Measurements from ENCODE around the gene STAU1.
"Not testable (repeated sequence)": the region's sequence is repeated elsewhere in the genome, so short reads cannot be mapped to it uniquely, and the experiment has no call there.

Gene STAU1

DNA sequence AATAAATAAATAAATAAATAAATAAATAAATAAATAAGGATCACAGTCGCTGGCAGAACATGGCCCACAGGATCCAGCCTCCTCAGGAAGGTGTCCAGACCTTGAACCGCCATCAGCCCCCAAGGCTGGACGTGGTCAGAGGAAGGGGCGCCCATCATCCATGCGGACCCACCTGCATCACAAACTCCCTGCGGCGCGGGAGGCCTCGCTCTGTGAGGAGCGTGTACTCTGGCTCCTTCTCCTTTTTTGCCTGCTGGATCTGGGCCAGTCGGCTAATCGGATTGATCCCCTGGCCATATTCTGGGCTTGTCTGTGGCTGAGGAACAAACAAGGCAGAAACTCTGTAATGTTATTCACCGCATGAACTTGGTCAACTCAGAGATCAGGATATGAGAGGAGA, 65.2 kb downstream of the STAU1 start:
- H3K4me1 Mint-ChIP-seq, result peaks cover 6% of the 10 kb centered on the region
- no peak for DNase-seq (ENCODE audit: low spot score in 2 of 2)
- ATAC-seq (replicated peaks; ENCODE audit: extremely low read depth, poor library complexity, severe bottlenecking), result no peak

DNA sequence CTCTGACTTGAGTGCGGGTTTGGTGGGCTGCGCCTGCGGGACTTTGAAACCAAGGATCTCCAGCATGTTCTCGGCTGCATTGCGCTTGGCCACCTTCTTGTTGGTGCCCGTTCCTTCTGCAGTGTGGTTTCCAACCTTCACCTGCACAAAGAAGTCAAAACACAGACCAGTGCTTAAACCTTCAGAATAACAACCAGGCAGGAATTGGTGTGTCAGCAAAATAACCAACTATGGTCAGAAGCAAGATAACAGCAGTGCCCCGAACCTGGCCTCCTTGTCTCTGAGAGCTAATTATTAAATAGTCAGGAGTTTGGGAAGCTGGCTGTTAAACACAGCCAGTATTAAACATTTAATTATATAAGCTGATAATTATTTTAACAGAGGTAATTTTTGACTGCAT, 68.1 kb downstream of the STAU1 start:
- DNase-seq (ENCODE audit: low spot score in 2 of 2), result no peak
- H3K27me3 Mint-ChIP-seq, result no peaks in the 10 kb centered on the region
- ATAC-seq (replicated peaks; ENCODE audit: extremely low read depth, poor library complexity, severe bottlenecking), result no peak
- H3K27ac Mint-ChIP-seq (ENCODE audit: low read depth), result peak overlapping the region; percentile 81
- no peaks in the 10 kb centered on the region for H3K4me1 Mint-ChIP-seq
- H3K9me3 Mint-ChIP-seq, result no peaks in the 10 kb centered on the region
- no peak overlapping the region for H3K4me3 Mint-ChIP-seq
- H3K36me3 Mint-ChIP-seq (ENCODE audit: insufficient read depth), result peaks cover 75% of the 10 kb centered on the region

More for the DNA sequence above, 65.2 kb downstream of the STAU1 start:
- no peak overlapping the region for H3K4me3 Mint-ChIP-seq
- peaks cover 71% of the 10 kb centered on the region for H3K36me3 Mint-ChIP-seq (ENCODE audit: insufficient read depth)
- H3K9me3 Mint-ChIP-seq, result no peaks in the 10 kb centered on the region
- no peak overlapping the region for H3K27ac Mint-ChIP-seq (ENCODE audit: low read depth)
- no peaks in the 10 kb centered on the region for H3K27me3 Mint-ChIP-seq

DNA sequence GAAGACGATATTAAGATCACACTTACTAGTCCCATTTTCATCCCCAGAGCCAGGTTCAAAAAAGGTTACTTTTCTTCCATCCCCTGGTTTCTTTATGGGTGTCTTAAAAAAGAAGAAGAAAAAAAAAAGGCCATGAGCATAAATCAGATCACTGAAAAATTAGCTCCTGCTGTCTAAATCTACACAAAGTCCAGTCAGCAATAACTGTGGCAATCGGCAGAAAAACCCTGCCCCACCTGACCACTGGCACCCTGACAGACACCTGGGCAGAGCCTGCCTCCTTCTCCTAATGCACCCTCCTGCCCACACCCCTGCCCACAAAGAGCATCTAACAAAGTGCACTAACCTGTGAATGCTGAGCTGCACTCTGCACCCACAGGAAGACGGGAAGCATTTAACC, 69.8 kb downstream of the STAU1 start:
- Mint-ChIP-seq H3K4me3 (no peak overlapping the region), H3K27me3 (no peaks in the 10 kb centered on the region), H3K27ac (ENCODE audit: low read depth) (no peak overlapping the region), H3K4me1 (no peaks in the 10 kb centered on the region), H3K36me3 (ENCODE audit: insufficient read depth) (peaks cover 77% of the 10 kb centered on the region), H3K9me3 (no peaks in the 10 kb centered on the region)
- DNase-seq (ENCODE audit: low spot score in 2 of 2) (no peak), ATAC-seq (replicated peaks; ENCODE audit: extremely low read depth, poor library complexity, severe bottlenecking) (no peak)

DNA sequence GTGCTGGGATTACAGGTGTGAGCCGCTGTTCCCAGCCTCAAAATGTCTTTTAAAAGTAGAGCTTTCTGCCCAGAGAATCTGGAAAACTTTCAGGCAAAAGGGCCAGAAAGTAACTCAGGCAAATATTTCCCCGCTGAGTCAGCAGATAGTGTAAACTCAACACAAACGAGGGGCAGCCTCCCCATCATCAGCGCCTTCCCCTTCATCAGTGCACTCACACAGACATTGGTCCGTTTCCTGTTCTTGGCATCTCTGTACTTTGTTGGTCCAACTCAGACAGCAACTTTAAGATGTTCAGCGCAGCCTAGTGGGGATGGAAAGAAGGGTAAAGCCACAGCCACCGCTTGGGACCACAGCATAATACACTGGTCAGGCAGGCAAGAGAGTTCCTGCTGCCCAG, 72.6 kb downstream of the STAU1 start:
- H3K9me3 Mint-ChIP-seq, result no peaks in the 10 kb centered on the region
- H3K36me3 Mint-ChIP-seq (ENCODE audit: insufficient read depth), result peaks cover 65% of the 10 kb centered on the region
- no peak for ATAC-seq (replicated peaks; ENCODE audit: extremely low read depth, poor library complexity, severe bottlenecking)
- no peak overlapping the region for H3K27ac Mint-ChIP-seq (ENCODE audit: low read depth)
- no peaks in the 10 kb centered on the region for H3K27me3 Mint-ChIP-seq
- H3K4me3 Mint-ChIP-seq, result no peak overlapping the region
- no peaks in the 10 kb centered on the region for H3K4me1 Mint-ChIP-seq
- no peak for DNase-seq (ENCODE audit: low spot score in 2 of 2)

DNA sequence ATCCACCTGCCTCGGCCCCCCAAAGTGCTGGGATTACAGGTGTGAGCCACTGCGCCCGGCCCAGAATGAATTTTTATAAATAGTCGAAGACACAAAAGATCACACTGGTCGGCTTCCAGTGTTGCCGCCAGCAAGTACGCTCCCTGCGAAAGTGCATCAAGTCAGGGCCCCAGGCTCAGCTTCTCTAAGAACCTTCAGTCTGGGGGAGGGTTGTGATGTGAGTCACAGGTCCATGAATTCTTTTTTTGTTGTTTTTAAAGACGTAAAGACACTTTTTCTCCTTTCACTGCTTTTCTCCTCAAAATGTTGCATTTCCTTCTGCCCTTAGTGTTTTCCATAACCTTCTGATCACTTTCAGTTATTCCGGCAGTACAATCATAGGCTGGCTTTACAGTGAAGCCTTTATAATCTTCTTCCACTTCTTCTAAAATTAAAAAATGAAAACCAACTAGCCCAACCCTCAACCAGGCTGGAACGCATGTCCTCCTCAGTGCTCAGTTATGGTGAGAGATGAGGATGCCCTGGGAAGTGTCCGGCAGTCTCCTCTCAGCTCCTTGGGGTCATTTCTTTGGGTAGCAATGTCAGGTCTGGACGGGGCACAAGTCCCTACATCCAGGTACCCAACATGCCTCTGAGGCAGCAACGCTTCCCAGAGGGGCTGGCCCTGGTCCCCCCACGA, 75.4 kb downstream of the STAU1 start:
- H3K4me1 Mint-ChIP-seq, result peaks cover 7% of the 10 kb centered on the region
- peak overlapping the region; percentile 22 for H3K27ac Mint-ChIP-seq (ENCODE audit: low read depth)
- ATAC-seq (replicated peaks; ENCODE audit: extremely low read depth, poor library complexity, severe bottlenecking), result no peak
- peaks cover 42% of the 10 kb centered on the region for H3K36me3 Mint-ChIP-seq (ENCODE audit: insufficient read depth)
- H3K27me3 Mint-ChIP-seq, result no peaks in the 10 kb centered on the region
- DNase-seq (ENCODE audit: low spot score in 2 of 2), result no peak
- no peak overlapping the region for H3K4me3 Mint-ChIP-seq
- H3K9me3 Mint-ChIP-seq, result no peaks in the 10 kb centered on the region

DNA sequence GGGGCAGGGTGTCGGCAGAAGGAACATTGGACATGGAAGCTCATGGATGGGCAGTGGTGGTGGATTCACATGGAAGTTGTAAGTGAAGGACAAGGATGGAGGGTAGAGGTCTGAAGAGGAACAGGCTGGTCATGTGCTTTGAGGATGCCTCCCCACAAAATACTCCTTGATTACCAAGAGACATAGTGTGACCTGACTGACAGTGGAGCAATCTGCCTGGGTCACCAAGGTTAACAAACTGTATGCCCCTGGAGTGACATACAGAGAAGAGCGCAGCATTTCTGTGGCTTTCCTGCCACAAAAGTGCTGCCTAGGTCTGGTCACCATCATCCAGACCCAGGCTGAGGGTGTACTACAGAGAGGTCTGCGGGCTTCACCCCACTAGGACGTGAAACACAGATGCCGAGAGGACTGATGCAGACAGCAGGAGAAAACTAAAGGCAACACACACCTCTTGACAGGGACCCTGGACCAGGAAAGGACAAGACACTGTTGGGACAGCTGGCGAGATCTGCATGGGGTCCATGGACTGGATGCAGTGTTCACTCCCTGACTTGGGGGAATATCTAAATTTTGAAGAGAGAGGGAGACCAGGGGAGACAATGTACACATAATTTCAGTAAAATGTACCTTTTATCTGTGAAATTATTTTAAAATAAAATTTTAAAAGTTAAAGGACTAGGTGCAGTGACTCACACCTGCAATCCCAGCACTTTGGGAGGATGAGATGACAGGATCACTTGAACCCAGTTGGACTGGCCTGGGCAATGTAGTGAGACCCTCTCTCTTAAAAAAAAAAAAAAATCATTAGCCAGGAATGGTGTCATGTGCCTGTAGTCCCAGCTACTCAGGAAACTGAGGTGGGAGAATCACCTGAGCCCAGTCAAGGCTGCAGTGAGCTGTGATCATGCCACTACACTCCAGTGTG, 77.1 kb downstream of the STAU1 start:
- H3K27ac Mint-ChIP-seq (ENCODE audit: low read depth), result peak overlapping the region; percentile 59
- DNase-seq (ENCODE audit: low spot score in 2 of 2) (no peak), ATAC-seq (replicated peaks; ENCODE audit: extremely low read depth, poor library complexity, severe bottlenecking) (no peak)
- H3K36me3 Mint-ChIP-seq (ENCODE audit: insufficient read depth), result peaks cover 27% of the 10 kb centered on the region
- H3K4me3 Mint-ChIP-seq, result no peak overlapping the region
- no peaks in the 10 kb centered on the region for H3K9me3 Mint-ChIP-seq
- H3K4me1 Mint-ChIP-seq, result peaks cover 7% of the 10 kb centered on the region
- no peaks in the 10 kb centered on the region for H3K27me3 Mint-ChIP-seq

DNA sequence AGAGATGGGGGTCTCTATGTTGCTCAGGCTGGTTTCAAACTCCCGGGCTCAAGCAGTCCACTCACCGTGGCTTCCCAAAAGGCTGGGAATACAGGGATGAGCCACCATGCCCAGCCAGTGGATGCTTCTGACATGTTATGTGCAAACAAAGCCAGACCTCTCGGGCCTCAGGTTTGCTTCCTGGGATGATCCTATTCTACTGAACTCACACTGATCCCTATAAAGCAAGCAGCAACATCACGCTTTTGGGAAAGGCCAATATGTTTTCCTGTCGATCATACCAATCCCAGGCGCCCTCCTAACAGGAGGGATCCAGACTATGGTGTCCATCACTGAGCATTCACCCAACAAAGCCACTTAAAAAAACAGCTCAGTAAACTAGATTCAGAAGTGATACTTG, 81.8 kb downstream of the STAU1 start:
- Mint-ChIP-seq H3K27ac (ENCODE audit: low read depth) (peak overlapping the region; percentile 51), H3K4me1 (peaks cover 17% of the 10 kb centered on the region)
- no peak for ATAC-seq (replicated peaks; ENCODE audit: extremely low read depth, poor library complexity, severe bottlenecking)

DNA sequence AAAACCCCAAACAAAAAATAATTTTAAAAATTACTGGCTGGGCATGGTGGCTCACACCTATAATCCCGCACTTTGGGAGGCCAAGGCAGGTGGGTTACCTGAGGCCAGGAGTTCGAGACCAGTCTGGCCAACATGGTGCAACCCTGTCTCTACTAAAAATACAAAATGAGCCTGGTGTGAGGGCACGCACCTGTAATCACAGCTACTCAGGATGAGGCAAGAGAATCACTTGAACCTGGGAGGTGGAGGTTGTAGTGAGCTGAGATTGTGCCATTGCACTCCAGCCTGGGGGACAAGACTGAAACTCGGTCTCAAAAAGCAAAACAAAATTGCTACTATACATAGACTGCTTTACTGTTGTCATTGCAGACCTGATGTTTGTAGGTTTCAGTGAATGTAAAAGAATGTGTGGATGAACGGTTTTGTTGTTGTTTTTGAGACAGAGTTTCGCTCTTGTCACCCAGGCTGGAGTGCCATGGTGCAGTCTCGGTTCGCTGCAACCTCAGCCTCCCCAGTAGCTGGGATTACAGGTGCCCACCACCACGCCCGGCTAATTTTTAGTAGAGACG, 83.1 kb downstream of the STAU1 start:
- not testable (repeated sequence) for H3K9me3 Mint-ChIP-seq; ATAC-seq (replicated peaks; ENCODE audit: extremely low read depth, poor library complexity, severe bottlenecking); H3K27ac Mint-ChIP-seq (ENCODE audit: low read depth); H3K27me3 Mint-ChIP-seq; H3K4me3 Mint-ChIP-seq; DNase-seq (ENCODE audit: low spot score in 2 of 2)
- H3K36me3 Mint-ChIP-seq (ENCODE audit: insufficient read depth), result peaks cover 16% of the 10 kb centered on the region
- H3K4me1 Mint-ChIP-seq, result peaks cover 23% of the 10 kb centered on the region

More for the DNA sequence above, 81.8 kb downstream of the STAU1 start:
- Mint-ChIP-seq H3K9me3 (no peaks in the 10 kb centered on the region), H3K36me3 (ENCODE audit: insufficient read depth) (peaks cover 16% of the 10 kb centered on the region), H3K4me3 (no peak overlapping the region), H3K27me3 (no peaks in the 10 kb centered on the region)
- DNase-seq (ENCODE audit: low spot score in 2 of 2), result no peak

DNA sequence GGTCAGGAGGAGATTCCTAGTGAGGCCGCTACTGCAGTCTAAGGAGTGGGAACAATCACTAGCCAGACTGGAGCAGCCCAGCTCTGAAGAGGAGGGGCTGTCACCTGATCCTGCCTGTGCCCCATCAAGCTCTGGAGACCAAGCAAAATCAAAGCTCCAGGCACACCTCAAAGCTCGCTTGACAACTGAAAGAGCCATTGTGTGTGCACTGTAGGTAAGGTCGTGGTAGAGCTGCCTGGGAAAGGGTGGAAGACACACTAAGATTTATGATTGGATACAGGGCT, 83.8 kb downstream of the STAU1 start:
- no peaks in the 10 kb centered on the region for H3K27me3 Mint-ChIP-seq

DNA sequence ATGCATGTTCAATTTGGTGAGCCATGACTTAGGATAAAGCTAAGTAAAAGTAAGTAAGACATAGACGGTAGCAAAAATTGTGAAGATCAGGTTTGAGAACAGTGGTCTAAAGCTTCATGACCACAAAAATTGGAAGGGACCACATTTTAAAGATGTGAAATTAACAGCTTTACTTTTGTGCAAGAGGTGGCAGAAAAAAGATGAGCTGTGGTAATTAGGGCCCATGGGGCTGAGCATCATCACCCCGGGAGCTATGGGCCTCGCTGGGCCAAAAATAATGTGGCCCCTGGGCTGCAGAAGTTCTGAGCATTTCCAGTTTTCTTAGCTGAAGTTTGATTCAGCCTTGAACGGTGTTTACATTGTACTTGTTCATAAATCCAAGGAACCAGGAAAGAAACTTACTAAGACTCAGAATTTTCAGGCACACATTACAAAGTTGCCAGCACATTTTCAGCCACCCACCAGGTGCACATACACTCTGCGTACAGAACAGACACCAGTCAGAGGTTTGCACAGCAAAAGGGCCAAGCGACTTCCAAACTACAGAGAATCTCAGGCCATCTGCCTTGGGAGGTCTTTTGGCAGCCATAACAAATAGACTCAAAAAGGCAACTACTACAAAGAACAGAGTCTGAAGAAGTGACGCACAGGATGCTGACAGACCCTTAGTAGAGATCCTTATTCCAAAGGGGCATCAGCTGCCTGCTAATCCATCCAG, 84.3 kb downstream of the STAU1 start:
- Mint-ChIP-seq H3K27me3 (no peaks in the 10 kb centered on the region), H3K36me3 (ENCODE audit: insufficient read depth) (peaks cover 22% of the 10 kb centered on the region), H3K4me3 (no peak overlapping the region), H3K4me1 (peaks cover 21% of the 10 kb centered on the region), H3K9me3 (no peaks in the 10 kb centered on the region), H3K27ac (ENCODE audit: low read depth) (peak overlapping the region; percentile 22)
- ATAC-seq (replicated peaks; ENCODE audit: extremely low read depth, poor library complexity, severe bottlenecking) (no peak), DNase-seq (ENCODE audit: low spot score in 2 of 2) (no peak)

More for the DNA sequence above, 83.8 kb downstream of the STAU1 start:
- Mint-ChIP-seq H3K4me1 (peaks cover 23% of the 10 kb centered on the region), H3K36me3 (ENCODE audit: insufficient read depth) (peaks cover 20% of the 10 kb centered on the region), H3K9me3 (no peaks in the 10 kb centered on the region), H3K4me3 (no peak overlapping the region), H3K27ac (ENCODE audit: low read depth) (peak overlapping the region; percentile 22)
- no peak for ATAC-seq (replicated peaks; ENCODE audit: extremely low read depth, poor library complexity, severe bottlenecking)
- DNase-seq (ENCODE audit: low spot score in 2 of 2), result no peak

DNA sequence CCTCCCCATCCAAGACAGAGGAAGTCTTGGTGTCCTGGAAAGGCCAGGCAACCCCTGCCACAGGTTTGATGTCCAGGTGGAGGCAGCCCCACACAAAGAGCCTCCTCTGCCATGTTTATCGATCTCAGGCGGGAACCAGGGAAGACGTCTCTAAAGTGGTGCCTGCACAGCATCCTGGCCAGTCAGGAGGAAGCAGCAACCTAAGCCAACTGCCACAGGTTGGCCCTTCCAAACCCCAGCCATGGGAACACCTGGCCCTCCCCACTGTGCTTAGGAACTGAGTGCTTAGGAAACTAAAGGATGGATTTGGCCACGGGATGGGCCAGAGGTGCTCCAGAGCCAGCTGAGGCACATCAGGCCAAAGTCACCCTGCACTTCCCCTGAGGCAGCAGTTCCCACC, 85.1 kb downstream of the STAU1 start:
- no peaks in the 10 kb centered on the region for H3K27me3 Mint-ChIP-seq
- H3K36me3 Mint-ChIP-seq (ENCODE audit: insufficient read depth), result peaks cover 28% of the 10 kb centered on the region
- H3K9me3 Mint-ChIP-seq, result no peaks in the 10 kb centered on the region
- H3K4me1 Mint-ChIP-seq, result peaks cover 16% of the 10 kb centered on the region
- DNase-seq (ENCODE audit: low spot score in 2 of 2), result no peak
- no peak overlapping the region for H3K27ac Mint-ChIP-seq (ENCODE audit: low read depth)
- ATAC-seq (replicated peaks; ENCODE audit: extremely low read depth, poor library complexity, severe bottlenecking), result no peak
- no peak overlapping the region for H3K4me3 Mint-ChIP-seq

DNA sequence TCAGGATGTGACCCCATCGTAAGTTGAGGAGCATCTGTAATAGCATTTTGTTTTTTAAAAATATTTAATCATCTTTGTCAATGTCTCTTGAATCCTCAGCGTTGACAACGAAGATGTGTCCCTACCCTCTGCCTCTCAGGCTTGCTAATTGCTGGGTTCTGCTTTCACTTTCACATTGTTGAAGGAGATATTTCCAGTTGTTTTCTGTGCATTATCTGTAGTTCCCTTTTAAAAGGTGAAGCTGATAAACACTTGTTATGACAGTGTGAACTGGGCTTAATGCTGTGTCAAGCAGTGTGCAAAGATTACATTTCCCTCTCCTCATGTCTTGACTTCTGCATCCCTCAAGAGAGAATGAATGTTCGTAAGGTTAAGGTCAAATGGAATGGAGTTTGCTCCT, 87.2 kb downstream of the STAU1 start:
- Mint-ChIP-seq H3K4me3 (no peak overlapping the region), H3K4me1 (peaks cover 16% of the 10 kb centered on the region), H3K36me3 (ENCODE audit: insufficient read depth) (peaks cover 44% of the 10 kb centered on the region), H3K27me3 (no peaks in the 10 kb centered on the region), H3K27ac (ENCODE audit: low read depth) (peak overlapping the region; percentile 75), H3K9me3 (no peaks in the 10 kb centered on the region)
- DNase-seq (ENCODE audit: low spot score in 2 of 2) (no peak), ATAC-seq (replicated peaks; ENCODE audit: extremely low read depth, poor library complexity, severe bottlenecking) (peak; percentile 14)

Data from central memory CD8-positive, alpha-beta T cell (primary cell).